Cerebellar nuclear complex (tissue), 1 donor: ENCODE data around the gene USP3.
"Not testable (repeated sequence)": the region's sequence is repeated elsewhere in the genome, so short reads cannot be mapped to it uniquely, and the experiment has no call there.

Experiments used
- DNase-seq, 2 experiments: peaks; one replicate each; lab custom pipeline; 2025; lab: John Stamatoyannopoulos, UW

Gene USP3

DNA sequence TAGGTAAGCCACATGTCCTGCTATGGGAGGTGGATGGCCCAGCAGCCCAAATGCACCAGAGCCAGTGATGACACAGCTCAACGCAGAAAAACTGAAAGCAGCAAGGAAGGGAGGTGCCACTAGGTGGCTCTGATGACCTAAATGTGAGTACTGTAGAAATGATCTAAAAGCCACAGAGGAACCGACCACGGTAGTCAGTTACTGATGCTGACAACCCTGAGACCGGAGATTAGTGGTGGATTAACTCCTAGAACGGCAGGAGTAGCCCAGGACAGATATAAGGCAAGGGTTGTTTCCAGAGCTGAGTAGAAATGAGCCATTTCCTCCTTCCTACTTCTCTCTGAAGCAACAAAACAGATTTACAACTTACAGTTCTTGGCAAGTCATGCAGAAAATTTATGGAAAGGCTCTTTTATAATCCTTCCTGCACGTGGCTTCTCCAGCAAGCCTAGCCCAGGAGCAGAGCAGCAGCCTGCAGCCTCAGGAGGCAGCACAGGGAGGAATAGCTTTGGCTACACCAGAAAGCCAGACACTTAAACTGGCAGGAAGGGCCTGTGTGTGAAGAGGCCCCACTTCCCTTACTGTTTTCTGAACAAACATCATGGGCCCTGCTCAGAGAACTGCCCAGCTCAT lies 105.9 kb downstream of the USP3 start:
- peak; percentile 51 to 78 for DNase-seq

GRCh38 chr15:63611177-63611576 lies 106.8 kb downstream of the USP3 start:
- DNase-seq, result no peak

DNA sequence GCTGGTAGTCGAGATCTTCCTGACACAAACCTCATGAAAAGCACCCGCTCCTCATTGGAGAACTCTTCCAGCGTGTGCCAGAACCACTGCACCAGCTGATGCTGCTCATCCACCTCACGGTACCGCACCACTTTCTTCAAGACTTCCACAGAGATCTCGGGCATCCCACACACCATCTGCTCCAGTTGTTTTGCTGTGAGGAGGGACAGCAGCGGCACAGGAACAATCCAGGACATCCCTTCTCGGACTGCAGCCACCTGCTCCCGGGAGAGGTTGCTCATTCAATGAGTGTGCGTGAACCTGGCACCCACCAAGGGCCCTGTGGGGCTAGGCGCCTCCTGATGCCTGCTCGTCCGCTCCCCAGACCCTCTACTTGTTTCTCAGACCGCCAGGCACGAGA lies 107.9 kb downstream of the USP3 start:
- no peak for DNase-seq

GRCh38 chr15:63615935-63616334 lies 111.5 kb downstream of the USP3 start:
- no peak for DNase-seq

DNA sequence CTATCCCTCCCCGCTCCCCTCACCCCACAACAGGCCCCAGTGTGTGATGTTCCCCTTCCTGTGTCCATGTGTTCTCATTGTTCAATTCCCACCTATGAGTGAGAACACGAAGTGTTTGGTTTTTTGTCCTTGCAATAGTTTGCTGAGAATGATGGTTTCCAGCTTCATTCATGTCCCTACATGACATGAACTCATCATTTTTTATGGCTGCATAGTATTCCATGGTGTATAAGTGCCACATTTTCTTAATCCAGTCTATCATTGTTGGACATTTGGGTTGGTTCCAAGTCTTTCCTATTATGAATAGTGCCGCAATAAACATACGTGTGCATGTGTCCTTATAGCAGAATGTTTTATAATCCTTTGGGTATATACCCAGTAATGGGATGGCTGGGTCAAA lies 112.8 kb downstream of the USP3 start:
- not testable (repeated sequence) for DNase-seq

- DNase-seq, result not testable (repeated sequence)
These were observed 113.2 kb downstream of the USP3 start for GRCh38 chr15:63617627-63618026.

DNA sequence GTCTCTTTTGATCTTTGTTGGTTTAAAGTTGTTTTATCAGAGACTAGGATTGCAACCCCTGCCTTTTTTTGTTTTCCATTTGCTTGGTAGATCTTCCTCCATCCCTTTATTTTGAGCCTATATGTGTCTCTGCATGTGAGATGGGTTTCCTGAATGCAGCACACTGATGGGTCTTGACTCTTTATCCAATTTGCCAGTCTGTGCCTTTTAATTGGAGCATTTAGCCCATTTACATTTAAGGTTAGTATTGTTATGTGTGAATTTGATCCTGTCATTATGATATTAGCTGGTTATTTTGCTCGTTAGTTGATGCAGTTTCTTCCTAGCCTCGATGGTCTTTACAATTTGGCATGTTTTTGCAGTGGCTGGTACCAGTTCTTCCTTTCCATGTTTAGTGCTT lies 116.4 kb downstream of the USP3 start:
- not testable (repeated sequence) for DNase-seq

- peak in 1 of 2 experiments; percentile 69 for DNase-seq
These were observed 119.0 kb downstream of the USP3 start for GRCh38 chr15:63623232-63623969.

DNA sequence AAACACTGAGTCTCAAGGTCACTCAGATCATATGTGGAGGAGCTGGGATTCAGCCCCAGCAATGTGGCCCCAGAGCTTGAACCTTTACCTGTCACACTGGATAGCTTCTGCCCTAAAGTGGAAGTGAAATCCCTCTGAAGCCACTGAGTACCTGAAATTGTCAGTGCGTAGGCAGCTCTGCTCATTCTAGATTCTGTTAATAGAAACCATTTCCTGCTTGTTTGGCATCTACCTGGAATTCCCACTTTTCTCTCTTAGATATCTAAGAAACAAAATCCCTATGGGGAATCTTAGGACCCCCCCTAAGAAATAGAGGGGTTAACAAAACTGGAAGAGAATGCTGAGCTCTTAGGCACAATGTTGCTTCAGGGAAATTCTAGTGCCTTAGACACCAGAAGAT lies 122.6 kb downstream of the USP3 start:
- no peak for DNase-seq

DNA sequence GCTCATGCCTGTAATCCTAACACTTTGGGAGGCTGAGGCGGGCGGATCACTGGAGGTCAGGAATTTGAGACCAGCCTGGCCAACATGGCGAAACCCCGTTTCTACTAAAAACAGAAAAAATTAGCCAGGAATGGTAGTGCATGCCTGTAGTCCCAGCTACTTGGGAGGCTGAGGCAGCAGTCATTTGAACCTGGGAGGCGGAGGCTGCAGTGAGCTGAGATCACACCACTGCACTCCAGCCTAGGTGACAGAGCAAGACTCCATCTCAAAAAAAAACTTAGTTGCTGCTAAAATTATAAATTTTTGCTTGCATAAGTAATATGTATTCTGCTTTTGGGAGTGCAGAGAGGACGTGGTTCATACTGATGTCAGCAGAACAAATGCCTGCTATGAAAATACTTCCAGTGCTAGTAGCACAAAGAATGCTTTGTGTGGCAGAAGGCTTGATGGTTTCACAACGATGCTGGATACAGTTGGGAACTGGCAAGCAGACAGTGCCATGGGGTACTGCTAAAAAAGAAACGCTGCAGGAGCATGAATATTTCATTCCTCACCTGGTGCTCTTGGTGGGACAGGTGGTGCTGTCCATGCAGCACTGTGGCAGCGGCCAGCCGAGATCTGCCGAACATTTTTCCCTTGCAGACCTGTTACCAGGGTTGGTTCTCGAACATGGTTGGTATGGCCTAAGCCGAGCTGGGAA lies 123.9 kb downstream of the USP3 start:
- peak; percentile 50 to 66 for DNase-seq

DNA sequence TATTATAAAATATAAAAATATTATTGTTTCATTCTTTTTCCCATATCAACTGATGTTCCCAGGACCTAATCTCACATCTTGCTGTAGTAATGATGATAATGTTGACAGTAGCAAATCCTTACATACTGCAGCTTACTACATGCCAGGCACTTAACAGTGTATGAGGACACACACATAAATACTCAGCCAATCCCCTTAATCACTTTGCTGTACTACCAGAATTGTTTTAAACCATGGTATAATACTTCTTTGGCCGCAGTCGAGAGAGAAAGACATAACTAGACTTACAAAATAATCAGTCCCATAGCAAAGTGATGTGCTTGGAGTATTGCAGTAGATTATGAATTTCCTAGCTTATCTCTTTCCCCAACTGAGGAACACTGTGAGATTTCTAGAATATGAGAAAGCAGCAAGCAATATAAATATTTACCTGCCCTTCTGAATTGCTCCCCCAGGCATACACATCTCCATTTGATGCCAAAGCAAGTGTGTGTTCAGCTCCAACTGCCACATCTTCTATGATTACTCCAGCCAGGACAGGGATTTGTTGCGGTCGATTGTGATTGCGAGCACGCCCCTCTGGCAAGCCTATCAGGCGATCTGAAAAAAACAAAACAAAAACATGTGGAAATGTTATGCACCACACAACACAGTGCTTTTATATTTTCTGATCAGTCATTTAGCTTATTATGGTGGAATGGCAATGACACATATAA lies 125.8 kb downstream of the USP3 start:
- no peak for DNase-seq

DNA sequence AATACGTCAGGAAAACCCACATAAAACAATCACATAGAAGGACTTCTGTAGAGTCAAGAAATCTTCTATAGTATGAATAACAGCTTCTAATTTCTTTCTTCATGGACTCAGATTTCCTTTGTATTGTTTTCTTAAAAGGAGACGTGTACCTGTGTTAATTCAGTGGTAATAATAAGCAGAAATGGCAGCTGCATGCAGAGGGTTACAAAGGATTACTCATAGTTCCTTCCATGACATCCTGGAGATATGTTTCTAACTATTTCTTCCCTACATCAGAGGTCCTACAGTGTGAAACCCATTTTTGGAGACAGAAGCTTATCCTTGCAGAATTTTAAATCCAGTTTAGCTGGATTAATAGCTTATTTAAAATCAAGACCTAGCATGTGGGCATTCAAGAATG lies 128.9 kb downstream of the USP3 start:
- no peak for DNase-seq

DNA sequence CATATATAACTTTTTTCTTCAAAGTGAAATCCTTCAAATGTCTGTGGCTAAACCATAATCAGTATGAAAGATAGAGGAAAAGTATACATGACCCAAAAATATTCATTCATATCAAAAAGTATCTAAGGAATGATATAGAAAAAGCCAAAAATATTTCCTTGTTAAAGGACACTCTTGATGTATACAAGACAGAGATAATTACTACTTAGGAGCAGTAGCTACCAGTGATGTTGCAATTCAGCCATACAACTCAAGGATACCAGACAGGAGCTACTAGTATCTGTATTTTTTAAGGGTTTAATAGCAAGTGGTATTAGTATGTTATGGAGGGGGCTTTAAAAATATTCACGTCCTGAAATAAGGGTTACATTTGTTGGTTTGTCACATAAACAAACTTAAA lies 129.8 kb downstream of the USP3 start:
- no peak for DNase-seq

DNA sequence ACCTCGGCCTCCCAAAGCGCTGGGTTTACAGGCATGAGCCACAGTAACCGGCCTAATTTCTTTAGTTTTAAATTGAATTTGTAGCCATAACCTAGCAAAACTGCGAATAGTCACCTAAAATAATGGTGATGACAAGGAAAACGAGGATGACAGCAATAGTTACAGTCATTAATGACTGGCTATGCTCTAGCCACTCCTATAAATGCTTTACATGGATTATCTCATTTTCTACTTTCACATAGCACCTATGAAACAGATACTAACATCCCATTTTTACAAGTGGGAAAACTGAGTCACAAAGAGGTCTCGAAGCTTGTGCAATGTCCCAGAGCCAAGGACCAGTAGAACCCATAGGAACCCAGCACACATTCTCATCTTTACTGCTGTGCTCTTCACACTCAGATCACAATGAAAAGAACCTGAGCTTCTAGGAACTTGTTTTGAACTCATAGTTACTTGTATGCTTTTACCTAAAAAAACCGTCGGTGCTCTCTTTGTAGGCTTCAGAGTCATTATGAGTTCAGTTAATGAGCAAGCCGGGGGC lies 132.2 kb downstream of the USP3 start:
- no peak for DNase-seq

- DNase-seq, result no peak
These were observed 134.4 kb downstream of the USP3 start for GRCh38 chr15:63638839-63639238.

GRCh38 chr15:63640146-63640545 lies 135.8 kb downstream of the USP3 start:
- DNase-seq, result no peak
